GM23338 (cell line): Measurements from ENCODE around the gene SETD1A. TPM values are rescaled to one million over a fixed set of nuclear protein-coding genes. Genes with fewer than 3 reads are reported as not detected.

Source experiments
- ATAC-seq: fragments of 200-7000 bp; cut with Tn5 transposase; 3 replicates; pipeline ENCODE4 v1.9.1; 2020
- DNase-seq: peaks from one replicate; pipeline ENCODE4 v3.0.0-alpha.2; 2015; ENCODE audit warnings: low spot score
- H2AFZ ChIP-seq: fragments of 200-600 bp; sonication (generic); 2 replicates; pipeline ENCODE4 v1.8.0; 2016; ENCODE audit warnings: antibody characterized with exemption, mild to moderate bottlenecking, moderate library complexity
- H3F3A ChIP-seq: fragments of 200-600 bp; sonication (generic); replicated peaks from 2 replicates; pipeline ENCODE4 v1.8.0; 2017; ENCODE audit warnings: antibody characterized with exemption, mixed run types, low read depth
- H3K27ac ChIP-seq: fragments of 200-600 bp; sonication (generic); 2 replicates; pipeline ENCODE4 v1.6.1; 2016; ENCODE audit warnings: low read depth
- H3K27me3 ChIP-seq: fragments of 200-600 bp; sonication (generic); 2 replicates; pipeline ENCODE4 v1.8.0; 2016; ENCODE audit warnings: mild to moderate bottlenecking, mixed run types, moderate library complexity; ENCODE audit not compliant: insufficient read depth
- H3K36me3 ChIP-seq: fragments of 200-600 bp; sonication (generic); 2 replicates; pipeline ENCODE4 v1.8.0; 2016; ENCODE audit warnings: mild to moderate bottlenecking; ENCODE audit not compliant: insufficient read depth
- H3K4me1 ChIP-seq: fragments of 200-600 bp; sonication (generic); 2 replicates; pipeline ENCODE4 v1.8.0; 2016; ENCODE audit warnings: mild to moderate bottlenecking, moderate library complexity; ENCODE audit not compliant: insufficient read depth
- H3K4me2 ChIP-seq: fragments of 200-600 bp; sonication (generic); 2 replicates; pipeline ENCODE4 v1.7.1; 2017; ENCODE audit warnings: mixed run types
- H3K4me3 ChIP-seq: fragments of 200-600 bp; sonication (generic); 2 replicates; pipeline ENCODE4 v1.6.1; 2016; ENCODE audit warnings: mixed run types
- H3K79me2 ChIP-seq: fragments of 200-600 bp; sonication (generic); replicated peaks from 2 replicates; pipeline ENCODE4 v1.8.0; 2017; ENCODE audit warnings: mild to moderate bottlenecking; ENCODE audit not compliant: insufficient read depth
- H3K9me2 ChIP-seq: fragments of 200-600 bp; sonication (generic); 2 replicates; pipeline ENCODE4 v1.8.0; 2017; ENCODE audit not compliant: insufficient read depth
- H4K20me1 ChIP-seq: fragments of 200-600 bp; sonication (generic); replicated peaks from 2 replicates; pipeline ENCODE4 v1.8.0; 2017; ENCODE audit warnings: mild to moderate bottlenecking; ENCODE audit not compliant: insufficient read depth
- H3K27ac Mint-ChIP-seq: 2 replicates; pipeline ENCODE4 v1.8.0; 2020; ENCODE audit warnings: inconsistent platforms, mild to moderate bottlenecking, moderate library complexity, mixed read lengths
- H3K27me3 Mint-ChIP-seq: 3 replicates; pipeline ENCODE4 v1.8.0; 2022; ENCODE audit warnings: low read depth, mild to moderate bottlenecking, moderate library complexity, mixed read lengths, inconsistent platforms; ENCODE audit not compliant: insufficient read depth, poor library complexity
- H3K36me3 Mint-ChIP-seq: 3 replicates; pipeline ENCODE4 v1.8.0; 2021; ENCODE audit warnings: low read depth, mild to moderate bottlenecking, inconsistent platforms, moderate library complexity, mixed read lengths
- H3K4me1 Mint-ChIP-seq: 3 replicates; pipeline ENCODE4 v1.8.0; 2020; ENCODE audit warnings: mild to moderate bottlenecking, inconsistent platforms, mixed read lengths
- H3K4me3 Mint-ChIP-seq: 3 replicates; pipeline ENCODE4 v1.8.0; 2021; ENCODE audit warnings: moderate library complexity, mild to moderate bottlenecking, inconsistent platforms, mixed read lengths
- H3K9me3 Mint-ChIP-seq: 3 replicates; pipeline ENCODE4 v1.8.0; 2020; ENCODE audit warnings: moderate library complexity, mild to moderate bottlenecking, inconsistent platforms, mixed read lengths
- CREB1 ChIP-seq: fragments of 250-450 bp; sonication (Bioruptor Pico); IDR thresholded peaks from 2 replicates; pipeline ENCODE4 v1.5.0; 2020; ENCODE audit warnings: low read depth, mild to moderate bottlenecking, moderate library complexity
- CTCF ChIP-seq, 2 experiments: fragments of 200-600 bp in 1 of 2; sonication (generic) in 1 of 2; conservative IDR thresholded peaks; 2 replicates each; pipeline versions ENCODE4 v1.5.1 to v1.6.1; 2016 to 2017; ENCODE audit warnings: antibody characterized with exemption in 2 of 2, low read depth in 2 of 2, mild to moderate bottlenecking in 2 of 2, moderate library complexity in 1 of 2
- ETS1 ChIP-seq: IDR thresholded peaks from 2 replicates; pipeline ENCODE4 v1.6.1; 2016; ENCODE audit warnings: antibody characterized with exemption
- EZH2 ChIP-seq: fragments of 200-600 bp; sonication (generic); IDR thresholded peaks from one replicate; pipeline ENCODE4 v1.8.0; 2017; ENCODE audit warnings: antibody characterized with exemption, mild to moderate bottlenecking, low read depth; ENCODE audit not compliant: unreplicated experiment
- EZH2phosphoT487 ChIP-seq: fragments of 200-600 bp; sonication (generic); IDR thresholded peaks from one replicate; pipeline ENCODE4 v1.8.1; 2018; ENCODE audit warnings: antibody characterized with exemption; ENCODE audit not compliant: unreplicated experiment
- JUNB ChIP-seq: IDR thresholded peaks from one replicate; pipeline ENCODE4 v1.6.1; 2016; ENCODE audit warnings: antibody characterized with exemption; ENCODE audit not compliant: unreplicated experiment
- POLR2AphosphoS5 ChIP-seq: IDR thresholded peaks from 2 replicates; pipeline ENCODE4 v1.6.1; 2016; ENCODE audit warnings: antibody characterized with exemption, low read depth
- REST ChIP-seq: IDR thresholded peaks from one replicate; pipeline ENCODE4 v1.6.1; 2018; ENCODE audit warnings: antibody characterized with exemption; ENCODE audit not compliant: unreplicated experiment
- STAT1 ChIP-seq: IDR thresholded peaks from one replicate; pipeline ENCODE4 v1.6.1; 2016; ENCODE audit warnings: antibody characterized with exemption; ENCODE audit not compliant: unreplicated experiment
- ZNF331 ChIP-seq: fragments of 250-450 bp; sonication (Bioruptor Pico); IDR thresholded peaks from 2 replicates; pipeline ENCODE4 v1.5.0; 2020; ENCODE audit warnings: low read depth, mild to moderate bottlenecking, moderate library complexity
- polyA plus RNA-seq: library from polyadenylated mRNA; unstranded; fragments of >200 nt; fragmentation: Nextera tagmentation; extraction: Ambion mirVana; gene quantifications from 2 replicates; pipeline ENCODE4 v1.2.1, GENCODE V29; 2016
- total RNA-seq: library from RNA; depleted of rRNA; stranded (reverse); fragments of >200 nt; shearing (Covaris generic); gene quantifications from 2 replicates; pipeline ENCODE4 v1.2.3, GENCODE V29; 2014

Gene SETD1A
- total and polyA plus RNA-seq, 2 experiments from 2014 or later: 10.8 to 21.9 TPM

- Mint-ChIP-seq H3K27me3 (peaks cover 23% of the 10 kb centered on the region), H3K36me3 (no peaks in the 10 kb centered on the region; the same call in 2 of the 3 replicates), H3K4me3 (no peak overlapping the region), H3K9me3 (no peaks in the 10 kb centered on the region), H3K27ac (no peak overlapping the region), H3K4me1 (peaks cover 15% of the 10 kb centered on the region)
- ATAC-seq (no peak), DNase-seq (no peak)
- Histone ChIP-seq H3K27ac (no peak overlapping the region), H3K4me3 (no peak overlapping the region), H3F3A (peaks cover 3% of the 10 kb centered on the region; the same call in 1 of the 2 replicates), H3K79me2 (peaks cover 5% of the 10 kb centered on the region), H3K9me2 (no peaks in the 10 kb centered on the region), H2AFZ (no peak overlapping the region), H3K27me3 (no peaks in the 10 kb centered on the region), H3K36me3 (no peaks in the 10 kb centered on the region; the same call in 1 of the 2 replicates), H3K4me1 (peaks cover 9% of the 10 kb centered on the region; the same call in 1 of the 2 replicates), H3K4me2 (no peak overlapping the region), H4K20me1 (no peaks in the 10 kb centered on the region)
- no peak for TF ChIP-seq ETS1
- no peak for TF ChIP-seq CREB1 (CRISPR knock-in tag)
- no peak for TF ChIP-seq STAT1
Observed at GRCh38 chr16:31001507-31002249, 44.1 kb downstream of the SETD1A start.

GRCh38 chr16:31002250-31002700 lies 44.7 kb downstream of the SETD1A start:
- Mint-ChIP-seq H3K4me3 (no peak overlapping the region), H3K36me3 (no peaks in the 10 kb centered on the region; the same call in 2 of the 3 replicates), H3K27ac (no peak overlapping the region), H3K9me3 (no peaks in the 10 kb centered on the region), H3K27me3 (peaks cover 25% of the 10 kb centered on the region), H3K4me1 (peaks cover 15% of the 10 kb centered on the region)
- no peaks in the 10 kb centered on the region; the same call in 1 of the 2 replicates for H3K36me3 ChIP-seq
- H2AFZ ChIP-seq: no peak overlapping the region
- no peak for DNase-seq
- ATAC-seq: no peak
- peaks cover 5% of the 10 kb centered on the region for H3K79me2 ChIP-seq
- peaks cover 9% of the 10 kb centered on the region; the same call in 1 of the 2 replicates for H3K4me1 ChIP-seq
- H3K9me2 ChIP-seq: no peaks in the 10 kb centered on the region
- no peaks in the 10 kb centered on the region for H3K27me3 ChIP-seq
- H3F3A ChIP-seq: peaks cover 2% of the 10 kb centered on the region; the same call in 1 of the 2 replicates
- H3K4me2 ChIP-seq: no peak overlapping the region
- no peak overlapping the region for H3K4me3 ChIP-seq
- no peaks in the 10 kb centered on the region for H4K20me1 ChIP-seq
- no peak overlapping the region for H3K27ac ChIP-seq
- TF ChIP-seq JUNB: no peak
- TF ChIP-seq STAT1: no peak
- TF ChIP-seq EZH2: no peak
- TF ChIP-seq EZH2phosphoT487: no peak
- no peak for TF ChIP-seq REST
- TF ChIP-seq CTCF (conservative IDR thresholded peaks at IDR 0.05; ENCODE audit: low read depth in 2 of 2): no peak
- no peak for TF ChIP-seq ZNF331 (CRISPR knock-in tag)
- no peak for TF ChIP-seq ETS1
- no peak for TF ChIP-seq POLR2AphosphoS5
- no peak for TF ChIP-seq CREB1 (CRISPR knock-in tag)
